ENCODE measurements around the gene ADCY3.

- no peak for TF ChIP-seq CTCF (IDR thresholded peaks at IDR 0.05)
- TF ChIP-seq POLR2A (IDR thresholded peaks at IDR 0.05), result no peak
- TF ChIP-seq EP300 (IDR thresholded peaks at IDR 0.05), result no peak
Observed at GRCh38 chr2:24870440-24870839, 49.6 kb downstream of the ADCY3 start.
